Suprapubic skin (tissue), 4 donors: ENCODE measurements around the gene ATXN10.

Experiments
- POLR2A ChIP-seq, 2 donors: fragments of 450-650 bp; IDR thresholded peaks; one replicate each; pipeline ENCODE4 v1.6.1; 2017; ENCODE audit warnings: antibody characterized with exemption in 2 of 2, mild to moderate bottlenecking in 2 of 2, moderate library complexity in 2 of 2
- POLR2AphosphoS5 ChIP-seq, 3 donors: sonication (generic); formaldehyde crosslinking; IDR thresholded peaks; one replicate each; pipeline ENCODE4 v1.6.1; 2017; ENCODE audit warnings: antibody characterized with exemption in 3 of 3
- TF ChIP-seq, protein P1 (sequence below), 2 donors: fragments of 200-600 bp in 1 of 2; fragments of 450-650 bp in 1 of 2; sonication (generic) in 1 of 2; IDR thresholded peaks; one replicate each; pipeline ENCODE4 v1.5.1; 2016 to 2019; ENCODE audit warnings: antibody characterized with exemption in 2 of 2, mild to moderate bottlenecking in 1 of 2, moderate library complexity in 1 of 2

GRCh38 chr22:45892681-45893461 is 221.2 kb downstream of the ATXN10 start:
- TF ChIP-seq POLR2A (IDR thresholded peaks at IDR 0.05) (no peak), POLR2AphosphoS5 (IDR thresholded peaks at IDR 0.05) (no peak)
- TF ChIP-seq, protein P1, sequence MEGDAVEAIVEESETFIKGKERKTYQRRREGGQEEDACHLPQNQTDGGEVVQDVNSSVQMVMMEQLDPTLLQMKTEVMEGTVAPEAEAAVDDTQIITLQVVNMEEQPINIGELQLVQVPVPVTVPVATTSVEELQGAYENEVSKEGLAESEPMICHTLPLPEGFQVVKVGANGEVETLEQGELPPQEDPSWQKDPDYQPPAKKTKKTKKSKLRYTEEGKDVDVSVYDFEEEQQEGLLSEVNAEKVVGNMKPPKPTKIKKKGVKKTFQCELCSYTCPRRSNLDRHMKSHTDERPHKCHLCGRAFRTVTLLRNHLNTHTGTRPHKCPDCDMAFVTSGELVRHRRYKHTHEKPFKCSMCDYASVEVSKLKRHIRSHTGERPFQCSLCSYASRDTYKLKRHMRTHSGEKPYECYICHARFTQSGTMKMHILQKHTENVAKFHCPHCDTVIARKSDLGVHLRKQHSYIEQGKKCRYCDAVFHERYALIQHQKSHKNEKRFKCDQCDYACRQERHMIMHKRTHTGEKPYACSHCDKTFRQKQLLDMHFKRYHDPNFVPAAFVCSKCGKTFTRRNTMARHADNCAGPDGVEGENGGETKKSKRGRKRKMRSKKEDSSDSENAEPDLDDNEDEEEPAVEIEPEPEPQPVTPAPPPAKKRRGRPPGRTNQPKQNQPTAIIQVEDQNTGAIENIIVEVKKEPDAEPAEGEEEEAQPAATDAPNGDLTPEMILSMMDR (IDR thresholded peaks at IDR 0.05) = no peak
